Lung (tissue), 12 donors: ENCODE data around the gene NRP2. TPM values are rescaled to one million over a fixed set of nuclear protein-coding genes. Genes with fewer than 3 reads are reported as not detected.

Experiments used
- ATAC-seq: fragments of 200-7000 bp; cut with Tn5 transposase; one replicate; pipeline ENCODE4 v1.9.1; 2020; ENCODE audit warnings: moderate number of reproducible peaks; ENCODE audit not compliant: insufficient read depth, low FRiP score
- DNase-seq, 3 donors: peaks; one replicate each; pipeline ENCODE4 v3.0.0-alpha.2; 2013 to 2017
- H3K27ac ChIP-seq, 2 donors: one replicate each; pipeline ENCODE4 v1.5.1; 2013; ENCODE audit warnings: mild to moderate bottlenecking in 2 of 2, moderate library complexity in 2 of 2, control low read depth in 1 of 2, inconsistent platforms in 1 of 2, low read depth in 1 of 2, low read length in 1 of 2
- H3K27me3 ChIP-seq, 3 donors: one replicate each; pipeline ENCODE4 v1.5.1; 2013; ENCODE audit warnings: low read length in 2 of 3; ENCODE audit not compliant: control insufficient read depth in 3 of 3, insufficient read depth in 3 of 3
- H3K36me3 ChIP-seq, 4 donors: one replicate each; pipeline ENCODE4 v1.5.1; 2013; ENCODE audit warnings: low read length in 4 of 4, mild to moderate bottlenecking in 1 of 4, moderate library complexity in 1 of 4; ENCODE audit not compliant: control insufficient read depth in 4 of 4, insufficient read depth in 4 of 4
- H3K4me1 ChIP-seq, 5 donors: one replicate each; pipeline ENCODE4 v1.5.1; 2013; ENCODE audit warnings: low read length in 5 of 5, mild to moderate bottlenecking in 2 of 5, moderate library complexity in 1 of 5; ENCODE audit not compliant: control insufficient read depth in 5 of 5, insufficient read depth in 5 of 5
- H3K4me3 ChIP-seq: one replicate; pipeline ENCODE4 v1.5.1; 2013; ENCODE audit warnings: mild to moderate bottlenecking, control low read depth, moderate library complexity
- H3K9ac ChIP-seq, 2 donors: one replicate each; pipeline ENCODE4 v1.5.1; 2013; ENCODE audit warnings: low read length in 2 of 2, control low read depth in 1 of 2; ENCODE audit not compliant: insufficient read depth in 1 of 2
- H3K9me3 ChIP-seq, 4 donors: one replicate each; pipeline ENCODE4 v1.5.1; 2013; ENCODE audit warnings: low read length in 3 of 4, mild to moderate bottlenecking in 1 of 4, moderate library complexity in 1 of 4; ENCODE audit not compliant: control insufficient read depth in 4 of 4, insufficient read depth in 3 of 4
- CTCF ChIP-seq: IDR thresholded peaks from 2 replicates; pipeline ENCODE4 v1.5.1; 2012; ENCODE audit warnings: mild to moderate bottlenecking; ENCODE audit errors: control extremely low read depth, extremely low read depth
- WGBS, 2 donors: extraction: QIAGEN DNeasy Blood & Tissue Kit; methylation state at CpG; one replicate each; pipeline ENCODE4 v1.1.7; 2013; 5-methylcytosine and 5-hydroxymethylcytosine counted together
- polyA plus RNA-seq, 2 donors: library from polyadenylated mRNA; stranded (reverse); fragments of 200-250 nt; gene quantifications; one replicate each; pipeline ENCODE4 v1.2.1, GENCODE V29; 2013
- total RNA-seq, 2 donors: library from RNA; depleted of rRNA in 1 of 2; stranded (reverse); fragments of >200 nt in 1 of 2; gene quantifications; one replicate each; pipeline ENCODE4 v1.2.1, GENCODE V29; 2014 to 2021
- donor health status: control.
- donor health status: control.
- donor health status: Bipolar disorder and iron deficiency.
- donor health status: healthy.
- donor health status: DM: yes; HTN: yes; CAD: no.

Gene NRP2
- total and polyA plus RNA-seq, 4 donors = 20.4 to 125 (median 63.2) TPM

GRCh38 chr2:205636549-205637319, 45.6 kb upstream of the NRP2 start:
- DNase-seq = no peak
- Histone ChIP-seq H3K36me3 (no peaks in the 10 kb centered on the region), H3K27me3 (peaks cover 0 to 2% (median 0%) of the 10 kb centered on the region in 3 donors), H3K9ac (no peak overlapping the region), H3K4me1 (peaks cover 0 to 6% (median 0%) of the 10 kb centered on the region in 5 donors), H3K27ac (no peak overlapping the region), H3K4me3 (no peak overlapping the region), H3K9me3 (no peaks in the 10 kb centered on the region)
- WGBS, 2 donors = 70 to 72% methylated on average over 7 of the region's 7 CpGs
- no peak for ATAC-seq
- no peak for TF ChIP-seq CTCF

- no peak for TF ChIP-seq CTCF
- Histone ChIP-seq H3K4me1 (peaks cover 0 to 6% (median 0%) of the 10 kb centered on the region in 5 donors), H3K36me3 (no peaks in the 10 kb centered on the region), H3K9ac (no peak overlapping the region), H3K27me3 (peaks cover 0 to 2% (median 0%) of the 10 kb centered on the region in 3 donors), H3K27ac (no peak overlapping the region), H3K4me3 (no peak overlapping the region), H3K9me3 (no peaks in the 10 kb centered on the region)
- ATAC-seq = no peak
- DNase-seq = no peak
Observed at GRCh38 chr2:205637320-205637602, 45.0 kb upstream of the NRP2 start.

- no peak for TF ChIP-seq CTCF
- no peaks in the 10 kb centered on the region for H3K36me3 ChIP-seq
- H3K4me1 ChIP-seq = peaks cover 0 to 9% (median 3%) of the 10 kb centered on the region in 5 donors
- H3K27me3 ChIP-seq = peaks cover 0 to 2% (median 0%) of the 10 kb centered on the region in 3 donors
- no peak overlapping the region for H3K27ac ChIP-seq
- H3K4me3 ChIP-seq = no peak overlapping the region
- no peaks in the 10 kb centered on the region for H3K9me3 ChIP-seq
- ATAC-seq (no peak), DNase-seq (no peak)
- 84 to 86% methylated on average over 6 of the region's 6 CpGs for WGBS, 2 donors
- H3K9ac ChIP-seq = no peak overlapping the region
Observed at GRCh38 chr2:205637779-205638503, 44.4 kb upstream of the NRP2 start.
